Cardiac muscle cell (in vitro differentiated cells and primary cell): ENCODE data around the gene FAR2. TPM values are rescaled to one million over a fixed set of nuclear protein-coding genes. Genes with fewer than 3 reads are reported as not detected.
"Not testable (repeated sequence)": the region's sequence is repeated elsewhere in the genome, so short reads cannot be mapped to it uniquely, and the experiment has no call there.

Experiments used
- DNase-seq, 2 donors: peaks; one replicate each; pipeline versions ENCODE4 v3.0.0 to v3.0.0-alpha.2; 2010 to 2017; ENCODE audit warnings: low read depth in 1 of 2, low spot score in 1 of 2
- H3K27ac ChIP-seq: fragments of 200-600 bp; sonication (generic); 2 replicates; pipeline ENCODE4 v1.5.1; 2016
- H3K27me3 ChIP-seq: fragments of 200-600 bp; sonication (generic); 2 replicates; pipeline ENCODE4 v1.6.0; 2016; ENCODE audit warnings: control low read depth
- H3K36me3 ChIP-seq: fragments of 200-600 bp; sonication (generic); 2 replicates; pipeline ENCODE4 v1.5.1; 2016; ENCODE audit warnings: control low read depth
- H3K4me1 ChIP-seq: fragments of 200-600 bp; sonication (generic); 2 replicates; pipeline ENCODE4 v1.8.1; 2017; ENCODE audit warnings: low read depth, mild to moderate bottlenecking, mixed run types
- H3K4me3 ChIP-seq: fragments of 200-600 bp; sonication (generic); 2 replicates; pipeline ENCODE4 v1.5.1; 2016; ENCODE audit warnings: mild to moderate bottlenecking
- H3K9me3 ChIP-seq: fragments of 200-600 bp; sonication (generic); 2 replicates; pipeline ENCODE4 v1.5.1; 2017; ENCODE audit warnings: low read depth, mild to moderate bottlenecking, control low read depth
- CTCF ChIP-seq: IDR thresholded peaks from 2 replicates; pipeline ENCODE4 v1.5.1; 2012; ENCODE audit warnings: low read depth, mild to moderate bottlenecking, low read length
- polyA plus RNA-seq: library from polyadenylated mRNA; unstranded; fragments of >200 nt; fragmentation: Nextera tagmentation; extraction: Ambion mirVana; gene quantifications from 2 replicates; pipeline ENCODE4 v1.2.1, GENCODE V29; 2016
- total RNA-seq: library from RNA; depleted of rRNA; stranded (reverse); fragments of >200 nt; gene quantifications from 2 replicates; pipeline ENCODE4 v1.2.3, GENCODE V29; 2016

Gene FAR2
- total and polyA plus RNA-seq, 2 experiments from 2014 or later = 0.38 to 0.42 TPM

- Histone ChIP-seq H3K9me3 (no peaks in the 10 kb centered on the region), H3K27me3 (no peaks in the 10 kb centered on the region), H3K36me3 (no peaks in the 10 kb centered on the region), H3K4me3 (no peak overlapping the region), H3K27ac (no peak overlapping the region), H3K4me1 (no peaks in the 10 kb centered on the region)
- no peak for DNase-seq
- TF ChIP-seq CTCF = no peak
These were observed 36.0 kb upstream of the FAR2 start for GRCh38 chr12:29113101-29113500.

GRCh38 chr12:29116414-29116813 lies 32.7 kb upstream of the FAR2 start:
- no peak for TF ChIP-seq CTCF
- no peaks in the 10 kb centered on the region for H3K9me3 ChIP-seq
- DNase-seq = no peak
- no peaks in the 10 kb centered on the region for H3K4me1 ChIP-seq
- H3K36me3 ChIP-seq = no peaks in the 10 kb centered on the region
- no peak overlapping the region for H3K27ac ChIP-seq
- H3K4me3 ChIP-seq = no peak overlapping the region
- H3K27me3 ChIP-seq = no peaks in the 10 kb centered on the region

GRCh38 chr12:29131539-29131938 lies 17.5 kb upstream of the FAR2 start:
- Histone ChIP-seq H3K9me3 (no peaks in the 10 kb centered on the region), H3K36me3 (no peaks in the 10 kb centered on the region), H3K4me3 (no peak overlapping the region), H3K27me3 (no peaks in the 10 kb centered on the region), H3K27ac (no peak overlapping the region), H3K4me1 (no peaks in the 10 kb centered on the region)
- TF ChIP-seq CTCF = no peak
- DNase-seq = peak in 1 of 2 donors; percentile 72

- no peak for TF ChIP-seq CTCF
- no peak overlapping the region for H3K4me3 ChIP-seq
- H3K27ac ChIP-seq = no peak overlapping the region
- no peaks in the 10 kb centered on the region for H3K9me3 ChIP-seq
- no peaks in the 10 kb centered on the region for H3K36me3 ChIP-seq
- H3K4me1 ChIP-seq = no peaks in the 10 kb centered on the region
- H3K27me3 ChIP-seq = no peaks in the 10 kb centered on the region
- no peak for DNase-seq
These were observed 16.8 kb upstream of the FAR2 start for GRCh38 chr12:29132316-29132715.

GRCh38 chr12:29133181-29133580 lies 15.9 kb upstream of the FAR2 start:
- Histone ChIP-seq H3K27me3 (no peaks in the 10 kb centered on the region), H3K4me3 (no peak overlapping the region), H3K4me1 (no peaks in the 10 kb centered on the region), H3K27ac (no peak overlapping the region), H3K36me3 (no peaks in the 10 kb centered on the region), H3K9me3 (no peaks in the 10 kb centered on the region)
- TF ChIP-seq CTCF = no peak
- no peak for DNase-seq

- H3K4me3 ChIP-seq = no peak overlapping the region
- no peak for TF ChIP-seq CTCF
- no peaks in the 10 kb centered on the region for H3K36me3 ChIP-seq
- H3K27ac ChIP-seq = no peak overlapping the region
- H3K4me1 ChIP-seq = no peaks in the 10 kb centered on the region
- H3K9me3 ChIP-seq = no peaks in the 10 kb centered on the region
- H3K27me3 ChIP-seq = no peaks in the 10 kb centered on the region
- DNase-seq = no peak
These were observed 15.4 kb upstream of the FAR2 start for GRCh38 chr12:29133680-29134079.

- not testable (repeated sequence) for H3K9me3 ChIP-seq, DNase-seq, H3K4me1 ChIP-seq, H3K27ac ChIP-seq, H3K4me3 ChIP-seq, H3K27me3 ChIP-seq, H3K36me3 ChIP-seq
These were observed 10.8 kb upstream of the FAR2 start for GRCh38 chr12:29138256-29138655.

GRCh38 chr12:29138855-29139254 lies 10.2 kb upstream of the FAR2 start:
- DNase-seq, H3K27ac ChIP-seq, H3K4me3 ChIP-seq, H3K27me3 ChIP-seq, H3K36me3 ChIP-seq, H3K4me1 ChIP-seq, H3K9me3 ChIP-seq: not testable (repeated sequence)
